MM.1S (cell line): ENCODE measurements around the gene PLCXD1.

Experiments
- DNase-seq: peaks from one replicate; pipeline ENCODE4 v3.0.0-alpha.2; 2015
- H2AFZ ChIP-seq: fragments of 300-600 bp; sonication (generic); 2 replicates; pipeline ENCODE4 v1.6.0; 2016; ENCODE audit warnings: antibody characterized with exemption, low read length
- H3F3A ChIP-seq: fragments of 300-600 bp; sonication (generic); 2 replicates; pipeline ENCODE4 v1.6.1; 2016; ENCODE audit warnings: mild to moderate bottlenecking, antibody characterized with exemption, low read length, moderate library complexity, mixed read lengths; ENCODE audit not compliant: insufficient read depth
- H3K27ac ChIP-seq: fragments of 300-600 bp; sonication (generic); 2 replicates; pipeline ENCODE4 v1.5.1; 2016; ENCODE audit warnings: mild to moderate bottlenecking, low read length
- H3K27me3 ChIP-seq: fragments of 300-600 bp; sonication (generic); replicated peaks from 2 replicates; pipeline ENCODE4 v1.6.0; 2016; ENCODE audit warnings: low read length; ENCODE audit not compliant: insufficient read depth
- H3K36me3 ChIP-seq: fragments of 300-600 bp; sonication (generic); replicated peaks from 2 replicates; pipeline ENCODE4 v1.6.1; 2016; ENCODE audit warnings: mild to moderate bottlenecking, low read length, mixed read lengths; ENCODE audit not compliant: insufficient read depth
- H3K4me1 ChIP-seq: fragments of 300-600 bp; sonication (generic); 2 replicates; pipeline ENCODE4 v1.6.1; 2016; ENCODE audit warnings: low read length, mixed read lengths
- H3K4me2 ChIP-seq: fragments of 300-600 bp; sonication (generic); 2 replicates; pipeline ENCODE4 v1.6.0; 2016; ENCODE audit warnings: low read depth, low read length
- H3K4me3 ChIP-seq: fragments of 300-600 bp; sonication (generic); 2 replicates; pipeline ENCODE4 v1.5.1; 2016; ENCODE audit warnings: low read length, mixed read lengths
- H3K79me2 ChIP-seq: fragments of 300-600 bp; sonication (generic); 2 replicates; pipeline ENCODE4 v1.6.1; 2016; ENCODE audit warnings: mixed run types, low read length, mixed read lengths
- H3K9ac ChIP-seq: fragments of 300-600 bp; sonication (generic); 2 replicates; pipeline ENCODE4 v1.6.1; 2016; ENCODE audit warnings: low read length, mixed read lengths
- H3K9me2 ChIP-seq: fragments of 300-600 bp; sonication (generic); replicated peaks from 2 replicates; pipeline ENCODE4 v1.6.1; 2016; ENCODE audit warnings: mild to moderate bottlenecking, low read length, mixed read lengths; ENCODE audit not compliant: insufficient read depth
- H3K9me3 ChIP-seq: fragments of 300-600 bp; sonication (generic); replicated peaks from 2 replicates; pipeline ENCODE4 v1.6.1; 2016; ENCODE audit warnings: mild to moderate bottlenecking, low read length, mixed read lengths; ENCODE audit not compliant: insufficient read depth
- H4K20me1 ChIP-seq: fragments of 300-600 bp; sonication (generic); 2 replicates; pipeline ENCODE4 v1.6.1; 2016; ENCODE audit warnings: mild to moderate bottlenecking, low read length, moderate library complexity, mixed read lengths; ENCODE audit not compliant: insufficient read depth
- EZH2 ChIP-seq: fragments of 300-600 bp; sonication (generic); optimal IDR thresholded peaks from 2 replicates; pipeline ENCODE3; 2017; ENCODE audit warnings: low read depth, mild to moderate bottlenecking, antibody characterized with exemption, low read length, mixed read lengths
- EZH2phosphoT487 ChIP-seq: fragments of 300-600 bp; sonication (generic); IDR thresholded peaks from 2 replicates; pipeline ENCODE4 v1.6.1; 2018; ENCODE audit warnings: antibody characterized with exemption, low read length
- TF ChIP-seq, protein P1 (sequence below): fragments of 300-600 bp; sonication (generic); IDR thresholded peaks from 2 replicates; pipeline ENCODE4 v1.5.1; 2016; ENCODE audit warnings: antibody characterized with exemption, low read length, mixed read lengths

The PLCXD1 gene

DNA sequence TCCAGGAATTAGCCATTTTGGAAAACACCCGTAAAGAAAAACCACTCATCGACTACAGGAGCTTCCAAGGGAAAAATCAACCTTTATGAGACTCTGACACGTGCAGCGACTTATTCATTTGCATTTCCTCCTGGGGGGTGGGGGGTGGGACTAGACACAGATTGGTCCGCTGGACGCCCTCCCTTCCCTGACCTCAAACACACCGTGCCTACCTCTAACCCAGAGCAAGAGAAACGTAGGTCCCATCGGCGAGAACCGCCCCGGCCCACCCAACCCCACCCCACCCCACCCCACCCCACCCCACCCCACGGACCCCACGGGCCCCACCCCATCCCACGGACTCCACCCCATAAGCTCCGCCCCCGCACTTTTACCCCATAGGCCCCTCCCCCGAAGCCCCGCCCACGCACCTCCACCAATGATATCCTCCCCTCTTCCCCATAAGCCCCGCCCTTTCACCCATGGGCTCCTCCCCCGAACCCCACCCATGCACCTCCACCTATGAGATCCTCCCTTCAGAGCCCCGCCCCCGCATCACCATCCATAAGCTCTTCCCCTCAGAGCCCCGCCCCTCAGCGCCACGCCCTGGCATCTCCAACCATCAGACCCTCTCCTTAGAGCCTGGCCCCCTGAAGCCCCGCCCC, 36.4 kb downstream of the PLCXD1 start:
- H4K20me1 ChIP-seq: no peaks in the 10 kb centered on the region
- H2AFZ ChIP-seq: no peak overlapping the region
- H3K36me3 ChIP-seq: no peaks in the 10 kb centered on the region
- TF ChIP-seq, protein P1, sequence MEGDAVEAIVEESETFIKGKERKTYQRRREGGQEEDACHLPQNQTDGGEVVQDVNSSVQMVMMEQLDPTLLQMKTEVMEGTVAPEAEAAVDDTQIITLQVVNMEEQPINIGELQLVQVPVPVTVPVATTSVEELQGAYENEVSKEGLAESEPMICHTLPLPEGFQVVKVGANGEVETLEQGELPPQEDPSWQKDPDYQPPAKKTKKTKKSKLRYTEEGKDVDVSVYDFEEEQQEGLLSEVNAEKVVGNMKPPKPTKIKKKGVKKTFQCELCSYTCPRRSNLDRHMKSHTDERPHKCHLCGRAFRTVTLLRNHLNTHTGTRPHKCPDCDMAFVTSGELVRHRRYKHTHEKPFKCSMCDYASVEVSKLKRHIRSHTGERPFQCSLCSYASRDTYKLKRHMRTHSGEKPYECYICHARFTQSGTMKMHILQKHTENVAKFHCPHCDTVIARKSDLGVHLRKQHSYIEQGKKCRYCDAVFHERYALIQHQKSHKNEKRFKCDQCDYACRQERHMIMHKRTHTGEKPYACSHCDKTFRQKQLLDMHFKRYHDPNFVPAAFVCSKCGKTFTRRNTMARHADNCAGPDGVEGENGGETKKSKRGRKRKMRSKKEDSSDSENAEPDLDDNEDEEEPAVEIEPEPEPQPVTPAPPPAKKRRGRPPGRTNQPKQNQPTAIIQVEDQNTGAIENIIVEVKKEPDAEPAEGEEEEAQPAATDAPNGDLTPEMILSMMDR: no peak
- no peak for TF ChIP-seq EZH2phosphoT487
- no peak for TF ChIP-seq EZH2
- peak overlapping the region; percentile 22; the same call in 1 of the 2 replicates for H3K4me3 ChIP-seq
- no peak for DNase-seq
- H3K9ac ChIP-seq: no peak overlapping the region
- H3F3A ChIP-seq: no peaks in the 10 kb centered on the region
- H3K27ac ChIP-seq: no peak overlapping the region
- no peaks in the 10 kb centered on the region for H3K27me3 ChIP-seq
- no peak overlapping the region for H3K4me2 ChIP-seq
- H3K4me1 ChIP-seq: no peaks in the 10 kb centered on the region
- H3K9me3 ChIP-seq: no peaks in the 10 kb centered on the region
- H3K79me2 ChIP-seq: peaks cover 9% of the 10 kb centered on the region
- H3K9me2 ChIP-seq: no peaks in the 10 kb centered on the region

DNA sequence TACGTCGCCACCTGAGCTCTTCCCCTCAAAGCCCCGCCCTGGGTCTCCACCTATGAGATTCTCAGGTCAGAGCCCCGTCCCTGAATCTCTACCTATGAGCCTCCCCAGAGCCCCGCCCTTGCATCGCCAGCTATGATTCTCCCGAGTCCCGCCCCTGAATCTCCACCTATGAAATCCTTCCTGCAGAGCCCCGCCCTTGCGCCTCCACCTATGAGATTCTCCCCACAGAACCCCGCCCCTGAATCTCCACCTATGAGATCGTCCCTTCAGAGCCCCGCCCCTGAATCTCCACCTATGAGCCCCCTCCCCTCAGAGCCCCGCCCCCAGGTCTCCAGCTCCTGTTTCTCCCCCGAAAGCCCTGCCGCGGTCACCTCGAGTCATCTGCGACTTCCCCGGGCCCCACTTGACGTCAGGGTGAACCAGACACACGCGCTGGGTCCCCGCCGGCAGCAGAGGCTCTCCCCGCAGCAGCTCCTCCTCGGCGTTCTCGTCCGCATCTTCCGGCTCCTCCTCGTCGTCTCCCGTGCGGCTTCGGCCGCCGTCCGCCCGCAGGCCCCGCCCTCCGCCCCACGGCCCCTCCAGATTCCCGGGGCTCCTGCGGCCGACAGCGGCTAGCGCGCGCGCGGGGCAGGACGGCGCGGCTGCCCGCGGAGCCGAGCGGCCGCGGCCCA, 37.0 kb downstream of the PLCXD1 start:
- Histone ChIP-seq H3K36me3 (no peaks in the 10 kb centered on the region), H3K9ac (peak overlapping the region; percentile 85), H3K79me2 (peaks cover 9% of the 10 kb centered on the region), H4K20me1 (no peaks in the 10 kb centered on the region), H3K9me3 (no peaks in the 10 kb centered on the region), H2AFZ (no peak overlapping the region), H3K4me2 (no peak overlapping the region), H3K4me3 (peak overlapping the region; percentile 70), H3K27me3 (no peaks in the 10 kb centered on the region), H3K27ac (peak overlapping the region; percentile 81; the same call in 1 of the 2 replicates), H3K9me2 (no peaks in the 10 kb centered on the region), H3K4me1 (no peaks in the 10 kb centered on the region), H3F3A (no peaks in the 10 kb centered on the region)
- peak; percentile 97 for DNase-seq
- TF ChIP-seq, protein P1: no peak
- TF ChIP-seq EZH2phosphoT487 (no peak), EZH2 (no peak)

DNA sequence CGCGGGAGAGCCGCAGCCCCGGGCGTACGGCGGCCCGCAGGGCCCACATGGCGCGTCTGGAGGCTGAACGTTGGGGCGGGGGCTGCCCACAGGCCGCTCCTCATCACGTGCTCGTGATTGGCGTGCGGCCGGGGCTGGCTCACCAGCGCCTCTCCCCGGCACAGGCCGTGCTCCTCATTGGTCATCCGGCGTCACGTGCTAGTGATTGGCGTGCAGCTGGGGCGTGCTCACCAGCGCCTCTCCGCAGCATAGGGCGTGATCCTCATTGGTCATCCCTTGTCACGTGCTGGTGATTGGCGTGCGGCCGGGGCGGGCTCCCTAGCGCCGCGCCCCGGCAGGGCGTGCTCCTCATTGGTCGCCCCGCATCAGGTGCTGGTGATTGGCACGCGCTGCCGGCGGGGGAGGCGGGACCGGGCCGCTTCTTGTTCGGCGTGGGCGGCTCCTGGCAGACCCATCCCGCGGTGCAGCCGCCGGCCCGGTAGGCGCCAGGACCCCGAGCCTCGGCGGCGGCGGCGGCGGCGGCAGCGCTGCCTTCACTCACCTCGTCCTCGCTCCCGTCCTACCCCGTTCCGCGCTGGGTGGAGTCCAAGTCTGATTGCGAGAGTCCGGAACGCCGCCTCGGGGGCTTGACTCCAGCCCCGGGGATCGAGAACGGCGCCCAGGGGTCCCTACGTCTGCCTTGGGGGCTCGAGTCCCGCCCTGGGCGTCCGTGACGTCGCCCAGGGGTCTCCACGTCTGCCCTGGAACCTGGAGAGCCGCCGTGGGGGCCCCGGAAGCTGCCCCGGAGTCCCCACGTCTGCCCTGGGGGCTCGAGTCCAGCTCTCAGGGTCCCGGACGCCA, 37.8 kb downstream of the PLCXD1 start, which contains the start of gene GTPBP6:
Gene GTPBP6 (minus strand): TSS at position 58 of the 840 bp plus-strand sequence. CDS start 9 bp downstream, at position 49.
- no peak for TF ChIP-seq EZH2phosphoT487
- TF ChIP-seq, protein P1: no peak
- no peak for TF ChIP-seq EZH2
- peak within 1 kb of the TSS; percentile 81; the same call in 1 of the 2 replicates for H3K27ac ChIP-seq
- peak within 1 kb of the TSS; percentile 94 for H3K9ac ChIP-seq
- no peaks in the 10 kb centered on the region for H3K27me3 ChIP-seq
- H4K20me1 ChIP-seq: no peaks in the 10 kb centered on the region
- H3K36me3 ChIP-seq: no peaks in the 10 kb centered on the region
- no peaks in the 10 kb centered on the region for H3K9me2 ChIP-seq
- DNase-seq: peak; percentile 96
- H3K4me3 ChIP-seq: peak within 1 kb of the TSS; percentile 70
- H2AFZ ChIP-seq: 0 out of 2 replicates have a peak within 1 kb of the TSS, but pooled peaks have one; percentile 38
- H3K79me2 ChIP-seq: peaks cover 9% of the 10 kb centered on the region
- peak within 1 kb of the TSS; percentile 70 for H3K4me2 ChIP-seq
- no peaks in the 10 kb centered on the region for H3K4me1 ChIP-seq
- H3K9me3 ChIP-seq: no peaks in the 10 kb centered on the region
- H3F3A ChIP-seq: no peaks in the 10 kb centered on the region
